ENCODE results near the gene C18orf54.
A peak's percentile ranks its signal among the peaks of the same experiment; 100 is the strongest.
"Not testable (repeated sequence)": the region's sequence is repeated elsewhere in the genome, so short reads cannot be mapped to it uniquely, and the experiment has no call there.

C18orf54 gene

DNA sequence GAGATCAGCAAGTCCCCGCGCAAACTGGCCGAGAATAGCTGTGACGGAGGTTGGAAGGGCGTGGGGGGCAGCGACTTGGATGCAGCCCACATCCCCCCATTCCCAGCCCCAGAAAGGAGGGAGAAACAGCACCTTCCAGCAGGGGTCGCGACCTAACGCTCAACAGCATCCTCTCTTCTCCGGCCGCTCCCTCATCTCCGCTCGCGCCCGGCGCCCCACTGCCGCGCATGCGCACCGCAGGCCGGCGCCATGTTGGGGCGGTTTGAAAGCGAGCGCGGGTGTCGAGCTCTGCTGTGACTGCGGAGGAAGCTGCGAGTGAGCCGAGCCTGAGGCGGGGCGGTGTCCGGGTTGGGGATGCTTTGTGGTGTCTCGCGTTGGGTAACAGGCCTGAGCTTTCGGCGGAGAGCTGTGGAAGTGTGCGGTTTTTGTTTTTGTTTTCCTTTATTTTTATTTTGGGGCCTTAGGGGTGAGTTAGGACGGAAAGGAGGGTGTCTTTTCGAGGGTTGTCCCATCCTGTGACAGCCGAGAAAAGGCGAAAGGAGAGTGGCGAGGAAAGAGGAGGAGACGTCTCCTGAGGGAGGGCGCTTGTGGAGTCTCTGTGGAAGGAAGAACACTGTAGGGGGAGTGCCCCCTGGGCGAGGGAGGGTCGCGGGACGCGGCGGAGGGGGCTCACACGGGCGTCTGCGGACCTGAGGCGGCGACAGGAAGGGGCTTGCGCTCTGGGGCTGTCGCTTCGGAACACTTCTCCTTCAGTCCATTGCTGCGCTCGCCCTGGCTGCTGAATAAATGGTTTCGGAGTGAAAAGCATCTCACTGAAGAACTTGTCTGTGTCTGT is at the start of gene C18orf54, which contains the start of gene STARD6:
Gene C18orf54 (plus strand): TSS at position 247 of the 835 bp plus-strand sequence. CDS start 2,667 bp downstream, outside the sequence.
Gene STARD6 (minus strand): TSS at position 199 of the 835 bp plus-strand sequence. CDS start 3,285 bp downstream, outside the sequence.
- peak; percentile 88 for DNase-seq

DNA sequence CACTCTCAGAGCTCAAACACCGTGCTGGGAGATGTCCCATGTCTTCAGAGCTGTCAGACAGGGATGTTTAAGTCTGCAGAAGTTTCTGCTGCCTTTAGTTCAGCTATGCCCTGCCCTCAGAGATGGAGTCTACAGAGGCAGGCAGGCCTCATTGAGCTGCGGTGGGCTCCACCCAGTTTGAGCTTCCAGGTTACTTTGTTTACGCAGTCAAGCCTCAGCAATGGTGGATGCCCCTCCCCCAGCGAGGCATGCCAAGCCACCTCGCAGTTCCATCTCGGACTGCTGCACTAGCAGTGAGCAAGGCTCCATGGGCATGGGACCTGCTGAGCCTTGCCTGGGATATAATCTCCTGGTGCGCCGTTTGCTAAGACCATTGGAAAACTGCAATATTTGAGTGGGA is 48.1 kb upstream of the C18orf54 start:
- DNase-seq = not testable (repeated sequence)

GRCh38 chr18:54316071-54316820 is 41.5 kb upstream of the C18orf54 start:
- no peak for DNase-seq

DNA sequence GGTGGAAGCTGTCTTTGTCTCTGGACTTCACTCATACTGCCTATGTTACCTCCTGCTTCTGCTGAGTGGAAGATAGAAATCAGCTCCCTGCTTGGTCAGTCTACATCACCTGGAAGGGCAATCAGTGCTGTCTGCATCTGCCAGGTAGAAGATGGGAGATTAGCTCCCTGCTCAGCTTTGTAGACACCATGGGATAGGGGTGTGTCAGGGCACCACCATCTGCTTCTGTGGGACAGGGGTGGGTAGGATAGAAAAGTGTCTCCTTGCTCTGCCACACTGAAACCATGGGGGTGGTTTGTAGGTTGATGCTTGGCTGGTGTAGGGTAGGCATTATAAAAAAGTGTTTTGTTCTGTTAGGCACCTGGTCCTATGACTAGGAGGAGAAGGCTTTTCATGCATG is 34.1 kb upstream of the C18orf54 start:
- DNase-seq = no peak

DNA sequence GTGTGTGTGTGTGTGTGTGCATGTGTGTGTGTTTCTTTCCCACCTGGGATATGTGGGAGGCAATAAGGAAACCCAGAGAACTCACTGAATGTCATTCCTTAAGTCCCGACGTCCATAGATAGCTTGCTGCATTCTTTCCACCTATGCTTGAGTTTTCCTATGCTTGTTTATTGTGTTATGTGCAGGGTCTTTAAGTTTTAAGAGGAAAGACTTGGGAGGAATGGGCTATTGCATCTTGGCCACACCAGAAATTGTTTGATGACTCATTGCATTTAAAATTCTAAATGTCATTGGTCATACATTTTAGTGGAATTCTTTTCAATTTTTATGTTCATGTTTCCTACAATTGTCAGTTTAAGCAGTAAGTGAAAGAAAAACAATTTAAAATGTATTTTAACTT is 33.7 kb upstream of the C18orf54 start:
- DNase-seq = no peak

- no peak for DNase-seq
These were observed 29.9 kb upstream of the C18orf54 start for GRCh38 chr18:54327818-54328217.

DNA sequence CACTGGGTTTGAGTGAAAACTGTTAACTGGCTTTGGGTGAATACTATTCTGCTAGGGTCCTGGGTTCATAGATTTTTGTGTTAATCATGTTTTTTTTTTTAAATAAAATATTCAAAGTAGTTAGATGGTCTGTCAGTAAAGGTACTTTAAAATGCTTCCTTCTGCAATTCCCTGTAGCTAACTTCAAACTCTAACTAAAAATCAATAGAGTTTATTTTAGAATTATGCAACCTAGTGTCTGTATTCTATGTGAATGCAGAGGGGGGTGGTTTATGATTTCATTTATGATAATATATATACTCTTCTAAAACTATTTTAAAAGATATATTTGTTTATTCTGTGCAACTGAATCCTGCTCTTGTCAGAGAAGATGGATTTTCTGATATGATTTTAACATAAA is 27.9 kb upstream of the C18orf54 start:
- no peak for DNase-seq

DNA sequence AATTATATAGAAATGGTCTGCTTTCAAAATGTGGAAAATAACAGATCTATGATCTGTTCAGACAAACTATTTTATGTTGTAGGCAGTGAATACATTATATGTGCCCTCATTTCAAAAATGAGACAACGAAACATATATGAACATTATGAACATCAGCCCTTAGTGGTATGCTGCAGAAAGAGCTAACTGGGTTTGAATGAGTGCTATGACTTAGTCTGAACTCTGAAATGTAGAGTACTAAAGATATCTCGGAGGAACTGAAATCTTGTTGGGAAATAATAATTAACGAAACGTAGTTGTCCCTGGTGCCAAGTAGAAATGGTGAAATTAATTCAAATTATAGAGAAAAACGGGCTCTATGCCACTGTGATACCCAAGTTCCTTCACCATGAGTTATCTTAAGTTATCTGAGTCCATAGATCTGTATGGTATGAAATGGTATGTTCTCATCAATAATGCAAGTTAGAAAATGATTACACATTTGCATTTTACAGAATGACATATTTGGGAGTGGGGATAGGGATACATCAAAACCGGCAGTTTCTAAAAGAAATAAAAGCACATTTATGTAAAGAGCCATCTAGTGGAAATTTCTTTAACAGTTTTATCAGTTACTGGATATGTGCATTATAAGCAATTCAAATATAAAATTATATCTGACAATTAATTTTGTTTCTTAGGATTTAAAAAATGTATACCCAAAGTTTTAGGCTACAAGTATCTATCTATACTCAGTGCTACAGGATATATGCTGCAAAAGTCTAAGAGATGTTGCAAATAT is 26.7 kb upstream of the C18orf54 start:
- DNase-seq = no peak

GRCh38 chr18:54335638-54336173 is 22.0 kb upstream of the C18orf54 start:
- no peak for DNase-seq

- DNase-seq = no peak
These were observed 19.5 kb upstream of the C18orf54 start for GRCh38 chr18:54338230-54338629.

GRCh38 chr18:54351186-54351585 is 6.5 kb upstream of the C18orf54 start:
- no peak for DNase-seq

DNA sequence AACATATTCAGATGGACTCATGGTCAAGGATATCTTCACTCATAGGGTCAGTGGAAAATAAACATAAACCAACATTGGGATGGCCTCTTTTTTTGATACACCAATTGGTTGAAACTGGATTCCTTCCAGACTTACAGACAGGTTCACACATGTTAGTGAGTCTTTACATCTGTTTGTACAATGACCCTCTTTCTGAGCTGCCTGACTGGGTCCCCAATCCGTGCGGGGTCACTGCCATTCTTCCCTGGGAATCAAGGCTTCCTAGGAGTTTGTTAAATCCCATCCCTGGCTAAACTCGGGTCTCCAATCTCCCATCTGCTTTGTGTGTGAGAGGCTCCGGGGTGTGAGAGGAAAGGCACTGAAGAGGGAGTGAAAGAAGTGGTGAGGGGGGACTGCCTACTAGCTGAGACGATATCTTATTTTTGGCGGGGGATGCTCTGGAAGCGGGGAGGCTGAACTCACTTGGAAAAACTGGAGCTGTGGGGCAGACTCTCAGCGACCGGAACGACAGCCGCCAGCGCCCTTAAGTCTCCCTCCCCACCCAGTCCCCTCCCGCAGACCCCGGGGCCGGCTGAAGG is 535 bp upstream of the C18orf54 start:
- no peak for DNase-seq

DNA sequence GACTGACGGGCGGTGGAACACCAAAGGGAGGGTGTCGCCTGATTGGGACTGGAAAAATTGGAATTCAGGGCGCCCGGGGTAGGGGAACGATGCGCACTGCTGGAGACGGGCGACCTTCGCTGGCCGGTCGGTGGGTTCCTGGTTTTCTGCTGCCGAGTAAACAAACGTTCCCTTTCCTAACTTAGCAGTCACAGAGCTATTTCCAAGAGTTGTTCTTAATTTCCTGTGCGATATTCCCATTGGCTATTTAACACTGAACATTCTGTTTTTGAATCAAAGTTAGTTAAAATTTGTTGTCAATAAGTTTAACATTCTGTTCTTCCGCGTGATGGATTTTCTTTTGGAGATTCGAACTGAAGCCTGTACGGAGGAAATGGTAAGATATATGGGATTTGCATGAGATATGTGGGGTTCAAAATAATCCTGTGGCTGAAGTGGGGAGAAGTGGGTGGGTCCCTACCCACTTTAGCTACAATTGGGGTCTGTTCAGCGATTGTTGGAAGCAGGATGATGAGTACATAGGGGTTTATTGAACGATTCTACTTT is 862 bp downstream of the C18orf54 start:
- DNase-seq = no peak

GRCh38 chr18:54359233-54359632 is 1.5 kb downstream of the C18orf54 start:
- no peak for DNase-seq

DNA sequence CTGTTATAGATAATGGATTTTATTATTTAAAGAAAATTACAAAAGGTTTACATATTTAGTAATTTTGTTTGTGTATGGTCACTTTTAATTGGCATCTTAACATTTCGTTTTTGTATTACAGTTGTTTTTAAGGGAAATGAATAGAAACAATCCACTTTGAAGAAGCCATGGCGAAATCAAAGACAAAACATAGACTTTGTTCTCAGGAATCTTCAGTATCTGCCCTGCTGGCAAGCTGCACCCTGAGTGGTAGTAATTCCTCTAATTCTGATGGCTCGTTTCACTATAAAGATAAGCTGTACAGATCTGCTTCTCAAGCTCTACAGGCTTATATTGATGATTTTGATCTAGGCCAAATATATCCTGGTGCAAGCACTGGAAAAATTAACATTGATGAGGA is 2.7 kb downstream of the C18orf54 start:
- DNase-seq = no peak

DNA sequence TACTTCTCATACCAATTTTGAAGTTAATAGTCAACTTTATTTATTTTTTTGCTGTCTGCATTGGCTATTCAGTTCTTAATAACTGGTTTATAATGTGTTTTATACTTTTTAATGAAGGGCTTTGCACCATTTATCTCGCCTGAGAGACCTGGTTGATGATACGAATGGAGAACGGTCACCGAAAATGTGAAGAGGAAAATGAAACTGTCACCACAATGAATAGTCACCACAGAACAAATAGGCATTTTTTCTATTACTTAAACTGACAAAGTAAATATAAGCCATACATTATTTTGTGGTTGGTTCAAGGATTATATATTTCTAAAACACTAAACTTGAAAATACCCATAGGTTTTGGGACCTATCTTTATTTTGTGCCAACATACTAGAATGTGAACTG is 20.4 kb downstream of the C18orf54 start:
- DNase-seq = no peak

- DNase-seq = no peak
These were observed 23.9 kb downstream of the C18orf54 start for GRCh38 chr18:54381640-54382039.

GRCh38 chr18:54382076-54382475 is 24.4 kb downstream of the C18orf54 start:
- no peak for DNase-seq

DNA sequence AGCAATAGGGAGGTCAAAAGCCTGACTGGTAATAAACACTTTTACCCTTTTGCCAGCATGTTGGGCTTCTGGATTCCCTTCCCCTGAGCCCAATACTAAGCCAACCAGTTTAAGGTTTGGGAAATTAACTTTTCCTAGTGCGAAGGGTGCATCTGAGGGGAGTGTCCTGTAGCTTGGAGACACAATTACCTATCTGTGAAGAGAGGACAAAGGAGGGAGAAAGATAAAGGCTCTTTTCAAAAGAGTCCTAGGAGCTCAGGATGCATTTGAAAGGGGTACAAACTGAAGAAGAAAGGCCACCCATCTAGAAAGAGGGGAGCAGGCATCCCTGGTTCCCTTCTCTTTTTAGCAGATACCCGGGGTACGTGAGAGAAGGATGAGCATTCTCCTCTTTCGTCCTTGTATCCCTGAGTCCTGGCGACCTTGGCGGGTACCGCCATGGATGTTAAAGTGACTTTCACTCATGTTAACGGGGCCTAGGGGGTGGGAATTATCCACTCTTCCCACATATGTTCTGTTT is 25.1 kb downstream of the C18orf54 start:
- no peak for DNase-seq

DNA sequence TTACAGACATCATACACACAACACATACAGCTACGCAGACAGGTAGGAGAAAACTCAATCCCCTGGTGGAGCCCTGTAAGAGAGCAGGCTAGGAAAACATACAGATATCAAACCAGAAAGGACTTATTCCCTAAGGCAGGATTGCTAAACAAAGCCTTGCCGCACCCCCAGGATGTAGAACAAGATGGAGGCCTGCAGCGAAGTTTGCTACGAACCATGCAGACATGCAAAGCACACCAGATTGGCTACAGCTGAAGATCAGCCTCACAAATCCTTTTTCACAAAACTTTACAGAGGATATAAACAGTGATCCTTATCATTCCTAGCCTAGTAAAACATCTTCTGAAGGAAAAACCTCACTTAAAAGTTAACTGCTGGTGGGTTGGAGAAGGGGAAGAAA is 28.3 kb downstream of the C18orf54 start:
- no peak for DNase-seq

GRCh38 chr18:54386800-54387495 is 29.2 kb downstream of the C18orf54 start:
- DNase-seq = not testable (repeated sequence)
